Stimulated activated CD4-positive, alpha-beta T cell treated with anti-CD3 and anti-CD28 coated beads, Interleukin-1b, Interleukin-23, amount 100 ng/mL, for 1 hour (primary cell): ENCODE results near the gene NEURL4.
A peak's percentile ranks its signal among the peaks of the same experiment; 100 is the strongest.

Experiments used
- DNase-seq, 2 donors: peaks; one replicate each; pipeline ENCODE4 v3.0.0-alpha.2; 2020; ENCODE audit warnings: low read depth in 2 of 2

Gene NEURL4

GRCh38 chr17:7304179-7304578 is 25.0 kb downstream of the NEURL4 start:
- no peak for DNase-seq

- peak in 1 of 2 donors; percentile 50 for DNase-seq
Measured at GRCh38 chr17:7296189-7296861, 32.8 kb downstream of the NEURL4 start.

- no peak for DNase-seq
Measured at GRCh38 chr17:7295230-7296180, 33.6 kb downstream of the NEURL4 start.

- peak; percentile 42 to 54 for DNase-seq
Measured at GRCh38 chr17:7294614-7295153, 34.5 kb downstream of the NEURL4 start, which contains the start of gene YBX2. YBX2 (minus strand) TSS chr17:7294639; CDS start chr17:7294500, 139 bp downstream.

- no peak for DNase-seq
Measured at GRCh38 chr17:7293816-7294613, 35.1 kb downstream of the NEURL4 start.

GRCh38 chr17:7293159-7293558 is 36.0 kb downstream of the NEURL4 start:
- no peak for DNase-seq

GRCh38 chr17:7292729-7293128 is 36.4 kb downstream of the NEURL4 start:
- no peak for DNase-seq

GRCh38 chr17:7292194-7292593 is 36.9 kb downstream of the NEURL4 start:
- DNase-seq: no peak

GRCh38 chr17:7290685-7291084 is 38.5 kb downstream of the NEURL4 start:
- no peak for DNase-seq

- DNase-seq: no peak
Measured at GRCh38 chr17:7290166-7290565, 39.0 kb downstream of the NEURL4 start.

- DNase-seq: no peak
Measured at GRCh38 chr17:7289256-7290032, 39.7 kb downstream of the NEURL4 start.

- DNase-seq: no peak
Measured at GRCh38 chr17:7285679-7286078, 43.5 kb downstream of the NEURL4 start.

- no peak for DNase-seq
Measured at GRCh38 chr17:7284911-7285310, 44.2 kb downstream of the NEURL4 start.

GRCh38 chr17:7283471-7284216 is 45.5 kb downstream of the NEURL4 start:
- no peak for DNase-seq

GRCh38 chr17:7282752-7283321 is 46.3 kb downstream of the NEURL4 start:
- no peak for DNase-seq

- DNase-seq: no peak
Measured at GRCh38 chr17:7281953-7282751, 47.0 kb downstream of the NEURL4 start.

- peak; percentile 58 to 85 for DNase-seq
Measured at GRCh38 chr17:7281074-7281952, 47.8 kb downstream of the NEURL4 start, which contains the start of gene SLC2A4. SLC2A4 (plus strand) TSS chr17:7281718; CDS start chr17:7281935, 217 bp downstream.
